Prostate gland (tissue), 2 donors: ENCODE results near the gene FECH. TPM values are rescaled to one million over a fixed set of nuclear protein-coding genes. Genes with fewer than 3 reads are reported as not detected.

ENCODE experiments used
- DNase-seq: peaks from one replicate; pipeline ENCODE4 v3.0.0-alpha.2; 2019; ENCODE audit warnings: low spot score
- H3K27ac ChIP-seq, 2 donors: fragments of 200-600 bp; sonication (generic); 2 replicates each; pipeline ENCODE4 v1.5.1; 2017 to 2019
- H3K27me3 ChIP-seq: fragments of 200-600 bp; sonication (generic); replicated peaks from 2 replicates; pipeline ENCODE4 v1.5.1; 2019; ENCODE audit not compliant: insufficient read depth
- H3K36me3 ChIP-seq, 2 donors: fragments of 200-600 bp; sonication (generic); 1 replicate in 1 of 2; 2 replicates in 1 of 2; pipeline versions ENCODE4 v1.5.1 to v1.8.1; 2017 to 2019
- H3K4me1 ChIP-seq: fragments of 200-600 bp; sonication (generic); replicated peaks from 2 replicates; pipeline ENCODE4 v1.5.1; 2019
- H3K4me3 ChIP-seq, 2 donors: fragments of 200-600 bp; sonication (generic); 2 replicates each; pipeline ENCODE4 v1.5.1; 2017 to 2019
- H3K9me3 ChIP-seq: fragments of 200-600 bp; sonication (generic); 2 replicates; pipeline ENCODE4 v1.5.1; 2017
- CTCF ChIP-seq, 4 experiments: fragments of 200-600 bp in 2 of 4; fragments of 450-650 bp in 2 of 4; sonication (generic) in 2 of 4; IDR thresholded peaks; 1 replicate in 3 of 4; 2 replicates in 1 of 4; pipeline ENCODE4 v1.5.1; 2016 to 2019; ENCODE audit warnings: antibody characterized with exemption in 4 of 4, mild to moderate bottlenecking in 2 of 4, moderate library complexity in 2 of 4
- POLR2A ChIP-seq: fragments of 450-650 bp; IDR thresholded peaks from one replicate; pipeline ENCODE4 v1.6.1; 2016; ENCODE audit warnings: antibody characterized with exemption, mild to moderate bottlenecking
- POLR2AphosphoS5 ChIP-seq: sonication (generic); formaldehyde crosslinking; IDR thresholded peaks from one replicate; pipeline ENCODE4 v1.6.1; 2017; ENCODE audit warnings: antibody characterized with exemption
- WGBS: methylation state at CpG from one replicate; pipeline ENCODE4 v1.1.5; 2018; 5-methylcytosine and 5-hydroxymethylcytosine counted together
- intact Hi-C: fragments of 100-400 bp; cut with DNase I; formaldehyde crosslinking; loops from one replicate; pipeline ENCODE4 v1.14.2; 2022
- total RNA-seq, 2 donors: library from RNA; depleted of rRNA; stranded (reverse); fragments of >200 nt; gene quantifications; one replicate each; pipeline ENCODE4 v1.1.0, GENCODE V29; 2016

FECH gene
- total RNA-seq, 2 donors from 2014 or later: 25.8 to 71.0 TPM

- Histone ChIP-seq H3K9me3 (no peaks in the 10 kb centered on the region), H3K36me3 (no peaks in the 10 kb centered on the region), H3K4me3 (peak overlapping the region; percentile 42 to 47), H3K27me3 (no peaks in the 10 kb centered on the region), H3K4me1 (no peaks in the 10 kb centered on the region), H3K27ac (peak overlapping the region; percentile 72 to 75)
- 4% methylated on average over 38 of the region's 52 CpGs for WGBS
- TF ChIP-seq CTCF (IDR thresholded peaks at IDR 0.05) (peak; percentile 47 to 94 (median 80)), POLR2AphosphoS5 (peak; percentile 98), POLR2A (no peak)
- DNase-seq: peak; percentile 98
- intact Hi-C loops: loop anchor here (10.0 kb wide), 2 partner anchors 175 to 415 kb away; partner anchors contain the start of genes ATP8B1 and NEDD4L
These were observed 43.7 kb upstream of the FECH start for GRCh38 chr18:57630002-57630753.

GRCh38 chr18:57629422-57629821 lies 42.9 kb upstream of the FECH start:
- no peaks in the 10 kb centered on the region for H3K9me3 ChIP-seq
- peak overlapping the region; percentile 72 to 75 for H3K27ac ChIP-seq
- 94% methylated on average over 9 of the region's 9 CpGs for WGBS
- no peaks in the 10 kb centered on the region for H3K36me3 ChIP-seq
- DNase-seq: no peak
- H3K27me3 ChIP-seq: no peaks in the 10 kb centered on the region
- intact Hi-C loops: loop anchor here (10.0 kb wide), 1 partner anchor 495 kb away; no protein-coding TSS in a partner anchor
- H3K4me3 ChIP-seq: peak overlapping the region in 1 of 2 donors; percentile 47
- no peak for TF ChIP-seq CTCF (IDR thresholded peaks at IDR 0.05)
- no peak for TF ChIP-seq POLR2A
- TF ChIP-seq POLR2AphosphoS5: no peak
- H3K4me1 ChIP-seq: no peaks in the 10 kb centered on the region

- H3K27ac ChIP-seq: no peak overlapping the region
- 82% methylated on average over 5 of the region's 5 CpGs for WGBS
- no peak for TF ChIP-seq CTCF (IDR thresholded peaks at IDR 0.05)
- TF ChIP-seq POLR2AphosphoS5: no peak
- no peak for TF ChIP-seq POLR2A
- no peaks in the 10 kb centered on the region for H3K4me1 ChIP-seq
- intact Hi-C loops: loop anchor here (10.0 kb wide), 1 partner anchor 497 kb away; no protein-coding TSS in a partner anchor
- H3K4me3 ChIP-seq: no peak overlapping the region
- DNase-seq: no peak
- no peaks in the 10 kb centered on the region for H3K27me3 ChIP-seq
- H3K36me3 ChIP-seq: no peaks in the 10 kb centered on the region
- no peaks in the 10 kb centered on the region for H3K9me3 ChIP-seq
These were observed 41.0 kb upstream of the FECH start for GRCh38 chr18:57627488-57627887.

GRCh38 chr18:57624988-57625387 lies 38.5 kb upstream of the FECH start:
- no peak for DNase-seq
- Histone ChIP-seq H3K4me3 (no peak overlapping the region), H3K27ac (no peak overlapping the region), H3K4me1 (peaks cover 4% of the 10 kb centered on the region), H3K27me3 (no peaks in the 10 kb centered on the region), H3K36me3 (no peaks in the 10 kb centered on the region), H3K9me3 (no peaks in the 10 kb centered on the region)
- intact Hi-C loops: loop anchor here (10.0 kb wide), 1 partner anchor 500 kb away; no protein-coding TSS in a partner anchor
- WGBS: 92% methylated on average over 4 of the region's 4 CpGs
- no peak for TF ChIP-seq POLR2AphosphoS5
- TF ChIP-seq CTCF (IDR thresholded peaks at IDR 0.05): no peak
- TF ChIP-seq POLR2A: no peak

- no peaks in the 10 kb centered on the region for H3K27me3 ChIP-seq
- WGBS: 1% methylated on average over 17 of the region's 20 CpGs
- intact Hi-C loops: loop anchor here (10.0 kb wide), 1 partner anchor 504 kb away; no protein-coding TSS in a partner anchor
- H3K4me3 ChIP-seq: peak overlapping the region; percentile 74 to 83
- TF ChIP-seq CTCF (IDR thresholded peaks at IDR 0.05) (no peak), POLR2AphosphoS5 (no peak), POLR2A (no peak)
- H3K27ac ChIP-seq: peak overlapping the region; percentile 87 to 88
- no peaks in the 10 kb centered on the region for H3K9me3 ChIP-seq
- peaks cover 4% of the 10 kb centered on the region for H3K4me1 ChIP-seq
- H3K36me3 ChIP-seq: no peaks in the 10 kb centered on the region
- DNase-seq: no peak
These were observed 34.7 kb upstream of the FECH start for GRCh38 chr18:57621246-57621604.
